HepG2 (cell line): Measurements from ENCODE around the gene GORASP2. TPM values are rescaled to one million over a fixed set of nuclear protein-coding genes. Genes with fewer than 3 reads are reported as not detected.

Experiments used
- CBFB ChIP-seq: sonication (generic); formaldehyde crosslinking; IDR thresholded peaks from 2 replicates; pipeline ENCODE4 v1.4.0; 2020; ENCODE audit warnings: missing genetic modification reagents
- KIAA2018 ChIP-seq: sonication (generic); formaldehyde crosslinking; IDR thresholded peaks from 2 replicates; pipeline ENCODE4 v1.5.0; 2020; ENCODE audit warnings: mild to moderate bottlenecking, missing genetic modification reagents, borderline replicate concordance
- TCF7 ChIP-seq: sonication (generic); IDR thresholded peaks from 2 replicates; pipeline ENCODE4 v1.6.1; 2016; ENCODE audit warnings: antibody characterized with exemption, low read depth
- ZNF552 ChIP-seq: sonication (generic); formaldehyde crosslinking; IDR thresholded peaks from 2 replicates; pipeline ENCODE4 v1.9.0; 2022; ENCODE audit warnings: missing genetic modification reagents, mild to moderate bottlenecking, borderline replicate concordance
- ZNF646 ChIP-seq: sonication (generic); formaldehyde crosslinking; IDR thresholded peaks from 2 replicates; pipeline ENCODE4 v1.9.0; 2021; ENCODE audit warnings: mild to moderate bottlenecking, missing genetic modification reagents
- polyA plus RNA-seq, 8 experiments: library from polyadenylated mRNA; depleted of rRNA in 3 of 8; stranded (reverse) in 7 of 8; unstranded in 1 of 8; fragments of >200 nt; fragmentation: Illumina TruSeq in 4 of 8; extraction: Trizol in 4 of 8; gene quantifications; 2 replicates each; pipeline versions ENCODE4 v1.2.1 to v1.2.3, GENCODE V29; 2011 to 2016; ENCODE audit warnings: low read depth in 4 of 8, missing spikeins in 1 of 8, mixed read lengths in 1 of 8; ENCODE audit not compliant: insufficient read depth in 1 of 8
- total RNA-seq, 5 experiments: library from RNA; depleted of rRNA; stranded (reverse); fragments of >200 nt; fragmentation: Illumina TruSeq; extraction: Trizol; gene quantifications; 2 replicates each; pipeline ENCODE4 v1.2.3, GENCODE V29; 2016; ENCODE audit warnings: low read depth in 1 of 5
- TF ChIP-seq, protein P1 (sequence below), 2 experiments: sonication (generic) in 1 of 2; formaldehyde crosslinking in 1 of 2; IDR thresholded peaks; 2 replicates each; pipeline versions ENCODE4 v1.5.1 to v1.6.1; 2011 to 2020; ENCODE audit warnings: borderline replicate concordance in 1 of 2, low read depth in 1 of 2, low read length in 1 of 2, mild to moderate bottlenecking in 1 of 2, missing genetic modification reagents in 1 of 2, moderate library complexity in 1 of 2
- TF ChIP-seq, protein P2 (sequence below): sonication (generic); formaldehyde crosslinking; IDR thresholded peaks from 2 replicates; pipeline ENCODE4 v1.8.0; 2022; ENCODE audit warnings: mild to moderate bottlenecking, missing genetic modification reagents; ENCODE audit not compliant: insufficient replicate concordance

Gene GORASP2
- total and polyA plus RNA-seq, 2 of the 13 experiments (the other 11 are each of a cell fraction or from before 2014, with no cell fraction given): 103 to 239 TPM

GRCh38 chr2:170928036-170928823 lies 823 bp upstream of the GORASP2 start (continued):
- TF ChIP-seq KIAA2018 (CRISPR knock-in tag) (0 out of 2 replicates have a peak, but pooled peaks have one; percentile 3), TCF7 (0 out of 2 replicates have a peak, but pooled peaks have one; percentile 9), ZNF552 (no peak), ZNF646 (CRISPR knock-in tag) (peak; percentile 59; the same call in 1 of the 2 replicates), CBFB (CRISPR knock-in tag) (no peak)
- TF ChIP-seq, protein P1, sequence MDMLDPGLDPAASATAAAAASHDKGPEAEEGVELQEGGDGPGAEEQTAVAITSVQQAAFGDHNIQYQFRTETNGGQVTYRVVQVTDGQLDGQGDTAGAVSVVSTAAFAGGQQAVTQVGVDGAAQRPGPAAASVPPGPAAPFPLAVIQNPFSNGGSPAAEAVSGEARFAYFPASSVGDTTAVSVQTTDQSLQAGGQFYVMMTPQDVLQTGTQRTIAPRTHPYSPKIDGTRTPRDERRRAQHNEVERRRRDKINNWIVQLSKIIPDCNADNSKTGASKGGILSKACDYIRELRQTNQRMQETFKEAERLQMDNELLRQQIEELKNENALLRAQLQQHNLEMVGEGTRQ (IDR thresholded peaks at IDR 0.05; ENCODE audit: low read depth, low read length): no peak
- TF ChIP-seq, protein P1 (CRISPR knock-in tag; IDR thresholded peaks at IDR 0.05; ENCODE audit: borderline replicate concordance): no peak
- TF ChIP-seq, protein P2, sequence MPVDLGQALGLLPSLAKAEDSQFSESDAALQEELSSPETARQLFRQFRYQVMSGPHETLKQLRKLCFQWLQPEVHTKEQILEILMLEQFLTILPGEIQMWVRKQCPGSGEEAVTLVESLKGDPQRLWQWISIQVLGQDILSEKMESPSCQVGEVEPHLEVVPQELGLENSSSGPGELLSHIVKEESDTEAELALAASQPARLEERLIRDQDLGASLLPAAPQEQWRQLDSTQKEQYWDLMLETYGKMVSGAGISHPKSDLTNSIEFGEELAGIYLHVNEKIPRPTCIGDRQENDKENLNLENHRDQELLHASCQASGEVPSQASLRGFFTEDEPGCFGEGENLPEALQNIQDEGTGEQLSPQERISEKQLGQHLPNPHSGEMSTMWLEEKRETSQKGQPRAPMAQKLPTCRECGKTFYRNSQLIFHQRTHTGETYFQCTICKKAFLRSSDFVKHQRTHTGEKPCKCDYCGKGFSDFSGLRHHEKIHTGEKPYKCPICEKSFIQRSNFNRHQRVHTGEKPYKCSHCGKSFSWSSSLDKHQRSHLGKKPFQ (CRISPR knock-in tag): no peak
